Hepatocyte (in vitro differentiated cells): ENCODE data around the gene PLXNA2.

ENCODE experiments used
- EZH2 ChIP-seq: fragments of 200-600 bp; sonication (generic); IDR thresholded peaks from 2 replicates; pipeline ENCODE4 v1.6.1; 2016; ENCODE audit warnings: antibody characterized with exemption, mild to moderate bottlenecking, borderline replicate concordance
- EZH2phosphoT487 ChIP-seq: fragments of 200-600 bp; sonication (generic); IDR thresholded peaks from one replicate; pipeline ENCODE4 v1.6.1; 2018; ENCODE audit warnings: antibody characterized with exemption, mild to moderate bottlenecking, low read depth, moderate library complexity; ENCODE audit not compliant: unreplicated experiment, severe bottlenecking
- TF ChIP-seq, protein P1 (sequence below): fragments of 200-600 bp; sonication (generic); IDR thresholded peaks from 2 replicates; pipeline ENCODE4 v1.5.1; 2016; ENCODE audit warnings: antibody characterized with exemption, mild to moderate bottlenecking; ENCODE audit not compliant: poor library complexity

- TF ChIP-seq, protein P1, sequence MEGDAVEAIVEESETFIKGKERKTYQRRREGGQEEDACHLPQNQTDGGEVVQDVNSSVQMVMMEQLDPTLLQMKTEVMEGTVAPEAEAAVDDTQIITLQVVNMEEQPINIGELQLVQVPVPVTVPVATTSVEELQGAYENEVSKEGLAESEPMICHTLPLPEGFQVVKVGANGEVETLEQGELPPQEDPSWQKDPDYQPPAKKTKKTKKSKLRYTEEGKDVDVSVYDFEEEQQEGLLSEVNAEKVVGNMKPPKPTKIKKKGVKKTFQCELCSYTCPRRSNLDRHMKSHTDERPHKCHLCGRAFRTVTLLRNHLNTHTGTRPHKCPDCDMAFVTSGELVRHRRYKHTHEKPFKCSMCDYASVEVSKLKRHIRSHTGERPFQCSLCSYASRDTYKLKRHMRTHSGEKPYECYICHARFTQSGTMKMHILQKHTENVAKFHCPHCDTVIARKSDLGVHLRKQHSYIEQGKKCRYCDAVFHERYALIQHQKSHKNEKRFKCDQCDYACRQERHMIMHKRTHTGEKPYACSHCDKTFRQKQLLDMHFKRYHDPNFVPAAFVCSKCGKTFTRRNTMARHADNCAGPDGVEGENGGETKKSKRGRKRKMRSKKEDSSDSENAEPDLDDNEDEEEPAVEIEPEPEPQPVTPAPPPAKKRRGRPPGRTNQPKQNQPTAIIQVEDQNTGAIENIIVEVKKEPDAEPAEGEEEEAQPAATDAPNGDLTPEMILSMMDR: no peak
- TF ChIP-seq EZH2: no peak
- TF ChIP-seq EZH2phosphoT487: no peak
These were observed 55.6 kb downstream of the PLXNA2 start for GRCh38 chr1:208188607-208189006.
